ENCODE data around the gene PRKAR2B. TPM values are rescaled to one million over a fixed set of nuclear protein-coding genes. Genes with fewer than 3 reads are reported as not detected.

PRKAR2B gene
- total RNA-seq, 4 donors from 2014 or later, result 5.0 to 6.9 (median 6.3) TPM

- TF ChIP-seq CTCF (IDR thresholded peaks at IDR 0.05), result no peak
- no peak for TF ChIP-seq POLR2A (IDR thresholded peaks at IDR 0.05)
- intact Hi-C loops (cut with DNase I; ENCODE audit: low total_unique reads), result no loop called here
- DNase-seq (ENCODE audit: low spot score in 2 of 2), result no peak
- no peak overlapping the region for H3K4me3 ChIP-seq (ENCODE audit: low read depth, poor library complexity, severe bottlenecking)
- WGBS, 2 donors, result 80 to 83% methylated on average over 3 of the region's 3 CpGs
These were observed 116.9 kb downstream of the PRKAR2B start for GRCh38 chr7:107161415-107161814.

GRCh38 chr7:107162475-107162874, 118.0 kb downstream of the PRKAR2B start:
- intact Hi-C loops (cut with DNase I; ENCODE audit: low total_unique reads), result no loop called here
- TF ChIP-seq CTCF (IDR thresholded peaks at IDR 0.05) (no peak), POLR2A (IDR thresholded peaks at IDR 0.05) (no peak)
- H3K4me3 ChIP-seq (ENCODE audit: low read depth, poor library complexity, severe bottlenecking), result no peak overlapping the region
- DNase-seq (ENCODE audit: low spot score in 2 of 2), result no peak
- WGBS, 2 donors, result 72 to 75% methylated on average over 5 of the region's 5 CpGs

- DNase-seq (ENCODE audit: low spot score in 2 of 2), result no peak
- WGBS, 2 donors, result 73 to 78% methylated on average over 2 of the region's 2 CpGs
- no peak overlapping the region for H3K4me3 ChIP-seq (ENCODE audit: low read depth, poor library complexity, severe bottlenecking)
- intact Hi-C loops (cut with DNase I; ENCODE audit: low total_unique reads), result no loop called here
- TF ChIP-seq CTCF (IDR thresholded peaks at IDR 0.05) (no peak), POLR2A (IDR thresholded peaks at IDR 0.05) (no peak)
These were observed 119.6 kb downstream of the PRKAR2B start for GRCh38 chr7:107164092-107164491.

GRCh38 chr7:107165341-107165740, 120.8 kb downstream of the PRKAR2B start:
- intact Hi-C loops (cut with DNase I; ENCODE audit: low total_unique reads), result no loop called here
- 68 to 79% methylated on average over 3 of the region's 3 CpGs for WGBS, 2 donors
- no peak for DNase-seq (ENCODE audit: low spot score in 2 of 2)
- no peak overlapping the region for H3K4me3 ChIP-seq (ENCODE audit: low read depth, poor library complexity, severe bottlenecking)
- TF ChIP-seq CTCF (IDR thresholded peaks at IDR 0.05), result no peak
- no peak for TF ChIP-seq POLR2A (IDR thresholded peaks at IDR 0.05)

- 32 to 38% methylated on average over 5 of the region's 5 CpGs for WGBS, 2 donors
These were observed 122.4 kb downstream of the PRKAR2B start for GRCh38 chr7:107166736-107167426.

More at GRCh38 chr7:107166736-107167426, 122.4 kb downstream of the PRKAR2B start:
- DNase-seq (ENCODE audit: low spot score in 2 of 2), result no peak
- no peak overlapping the region for H3K4me3 ChIP-seq (ENCODE audit: low read depth, poor library complexity, severe bottlenecking)
- TF ChIP-seq CTCF (IDR thresholded peaks at IDR 0.05) (no peak), POLR2A (IDR thresholded peaks at IDR 0.05) (no peak)
- intact Hi-C loops (cut with DNase I; ENCODE audit: low total_unique reads), result no loop called here

All from lower leg skin (tissue), 4 donors.